ENCODE results near the gene DPF3. TPM values are rescaled to one million over a fixed set of nuclear protein-coding genes. Genes with fewer than 3 reads are reported as not detected.
A peak's percentile ranks its signal among the peaks of the same experiment; 100 is the strongest.

DPF3 gene
- total and polyA plus RNA-seq, 2 experiments from 2014 or later: 6.8 to 7.9 TPM

DNA sequence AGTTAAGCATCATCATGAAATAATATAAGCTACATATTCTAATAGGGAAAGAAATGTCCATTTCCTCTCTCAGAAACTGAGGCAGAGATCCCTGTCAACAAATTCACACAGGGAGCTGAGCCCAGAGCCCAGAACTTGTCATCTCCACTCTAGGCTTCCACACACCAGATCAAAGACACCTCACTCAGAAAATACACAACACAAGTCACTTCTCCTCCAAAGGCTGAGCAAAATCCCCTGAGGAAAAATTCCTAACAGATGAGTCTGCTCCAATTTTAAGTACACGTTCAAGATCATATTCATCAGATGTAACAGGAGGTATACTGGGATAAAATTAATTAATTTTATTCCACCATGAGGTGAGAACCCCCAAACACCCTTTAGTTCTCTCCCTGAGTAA is 227.3 kb downstream of the DPF3 start:
- H3K27ac ChIP-seq: peak overlapping the region; percentile 70

DNA sequence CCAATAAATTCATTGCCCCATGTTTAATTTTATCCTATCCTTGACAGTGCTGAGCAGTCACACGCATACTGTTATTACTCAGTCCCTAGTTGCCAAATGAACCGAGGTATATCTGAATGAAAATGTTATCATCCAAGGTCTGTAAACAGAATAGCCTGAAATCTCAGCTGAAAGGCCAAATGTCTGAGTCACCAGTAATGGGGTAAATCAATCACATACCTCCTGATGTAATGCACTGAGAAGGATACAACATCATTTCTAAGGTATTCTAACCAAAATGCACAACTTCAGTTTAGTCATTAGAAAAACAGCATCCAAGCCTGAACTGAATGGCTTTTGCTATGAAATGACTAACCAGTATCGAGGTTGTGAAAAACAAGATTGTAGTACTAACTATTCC is 228.6 kb downstream of the DPF3 start:
- peak; percentile 96 for DNase-seq
- no peak overlapping the region for H2AFZ ChIP-seq
- H3K27me3 ChIP-seq (replicated peaks; ENCODE audit: insufficient read depth): no peaks in the 10 kb centered on the region
- TF ChIP-seq EZH2 (IDR thresholded peaks at IDR 0.05; ENCODE audit: insufficient read depth, poor library complexity, severe bottlenecking) (no peak), EZH2phosphoT487 (IDR thresholded peaks at IDR 0.05; ENCODE audit: insufficient read depth, low read depth) (no peak)
- H3F3A ChIP-seq (ENCODE audit: insufficient read depth): peaks cover 35% of the 10 kb centered on the region
- no peaks in the 10 kb centered on the region for H3K79me2 ChIP-seq (ENCODE audit: insufficient read depth)
- in situ Hi-C loops (cut with MboI): no loop called here
- H4K20me1 ChIP-seq (ENCODE audit: insufficient read depth): no peaks in the 10 kb centered on the region
- peak overlapping the region; percentile 81 for H3K4me2 ChIP-seq (ENCODE audit: unreplicated experiment)
- peak overlapping the region; percentile 84 for H3K27ac ChIP-seq
- peaks cover 34% of the 10 kb centered on the region for H3K4me1 ChIP-seq (ENCODE audit: insufficient read depth)
- no peaks in the 10 kb centered on the region for H3K9me2 ChIP-seq (ENCODE audit: insufficient read depth)
- WGBS, 2 experiments (ENCODE audit: low coverage in 1 of 2, low lambda C conversion rate in 2 of 2, missing lambda C conversion rate in 2 of 2): 1 to 4% methylated on average over 3 of the region's 3 CpGs
- peak overlapping the region; percentile 53 for H3K4me3 ChIP-seq
- H3K36me3 ChIP-seq (ENCODE audit: low read depth): peaks cover 2% of the 10 kb centered on the region; the same call in 1 of the 2 replicates
- H3K9ac ChIP-seq: peak overlapping the region; percentile 37; the same call in 1 of the 2 replicates
- no peaks in the 10 kb centered on the region for H3K9me3 ChIP-seq (ENCODE audit: low read depth)

More for the DNA sequence above, 227.3 kb downstream of the DPF3 start:
- H3K9me2 ChIP-seq (ENCODE audit: insufficient read depth): no peaks in the 10 kb centered on the region
- no peaks in the 10 kb centered on the region for H3K9me3 ChIP-seq (ENCODE audit: low read depth)
- 0% methylated on average over 1 of the region's 1 CpG for WGBS, 2 experiments (ENCODE audit: low coverage in 1 of 2, low lambda C conversion rate in 2 of 2, missing lambda C conversion rate in 2 of 2)
- H4K20me1 ChIP-seq (ENCODE audit: insufficient read depth): no peaks in the 10 kb centered on the region
- TF ChIP-seq EZH2phosphoT487 (IDR thresholded peaks at IDR 0.05; ENCODE audit: insufficient read depth, low read depth) (no peak), EZH2 (IDR thresholded peaks at IDR 0.05; ENCODE audit: insufficient read depth, poor library complexity, severe bottlenecking) (no peak)
- H3K36me3 ChIP-seq (ENCODE audit: low read depth): peaks cover 7% of the 10 kb centered on the region; the same call in 1 of the 2 replicates
- peaks cover 35% of the 10 kb centered on the region for H3F3A ChIP-seq (ENCODE audit: insufficient read depth)
- no peak overlapping the region for H2AFZ ChIP-seq
- peak overlapping the region; percentile 53; the same call in 1 of the 2 replicates for H3K4me3 ChIP-seq
- H3K4me2 ChIP-seq (ENCODE audit: unreplicated experiment): peak overlapping the region; percentile 81
- peak; percentile 81 for DNase-seq
- no peaks in the 10 kb centered on the region for H3K27me3 ChIP-seq (replicated peaks; ENCODE audit: insufficient read depth)
- no peaks in the 10 kb centered on the region for H3K79me2 ChIP-seq (ENCODE audit: insufficient read depth)
- in situ Hi-C loops (cut with MboI): no loop called here
- peak overlapping the region; percentile 37; the same call in 1 of the 2 replicates for H3K9ac ChIP-seq
- peaks cover 34% of the 10 kb centered on the region for H3K4me1 ChIP-seq (ENCODE audit: insufficient read depth)

DNA sequence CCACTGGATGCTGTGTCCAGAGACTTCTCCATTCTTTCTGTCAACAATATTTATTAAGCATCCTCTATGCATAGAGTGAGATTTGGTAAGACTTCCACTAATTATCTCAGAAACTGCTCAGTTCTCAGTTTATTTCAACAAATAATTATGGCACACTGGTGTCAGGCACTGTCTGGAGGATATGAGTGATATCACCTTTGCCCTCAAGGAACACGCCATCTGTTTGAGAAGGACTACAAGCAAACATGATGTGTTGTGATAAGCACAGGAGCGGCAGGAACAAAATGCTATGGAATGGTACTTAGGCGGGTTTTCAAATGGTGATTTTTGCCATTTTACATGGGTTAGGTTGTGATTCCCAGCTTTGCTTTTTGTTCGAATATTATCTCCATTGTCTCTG is 229.2 kb downstream of the DPF3 start:
- WGBS, 2 experiments (ENCODE audit: low coverage in 1 of 2, low lambda C conversion rate in 2 of 2, missing lambda C conversion rate in 2 of 2): 71 to 79% methylated on average over 4 of the region's 4 CpGs
- TF ChIP-seq EZH2 (IDR thresholded peaks at IDR 0.05; ENCODE audit: insufficient read depth, poor library complexity, severe bottlenecking): no peak
- TF ChIP-seq EZH2phosphoT487 (IDR thresholded peaks at IDR 0.05; ENCODE audit: insufficient read depth, low read depth): no peak

DNA sequence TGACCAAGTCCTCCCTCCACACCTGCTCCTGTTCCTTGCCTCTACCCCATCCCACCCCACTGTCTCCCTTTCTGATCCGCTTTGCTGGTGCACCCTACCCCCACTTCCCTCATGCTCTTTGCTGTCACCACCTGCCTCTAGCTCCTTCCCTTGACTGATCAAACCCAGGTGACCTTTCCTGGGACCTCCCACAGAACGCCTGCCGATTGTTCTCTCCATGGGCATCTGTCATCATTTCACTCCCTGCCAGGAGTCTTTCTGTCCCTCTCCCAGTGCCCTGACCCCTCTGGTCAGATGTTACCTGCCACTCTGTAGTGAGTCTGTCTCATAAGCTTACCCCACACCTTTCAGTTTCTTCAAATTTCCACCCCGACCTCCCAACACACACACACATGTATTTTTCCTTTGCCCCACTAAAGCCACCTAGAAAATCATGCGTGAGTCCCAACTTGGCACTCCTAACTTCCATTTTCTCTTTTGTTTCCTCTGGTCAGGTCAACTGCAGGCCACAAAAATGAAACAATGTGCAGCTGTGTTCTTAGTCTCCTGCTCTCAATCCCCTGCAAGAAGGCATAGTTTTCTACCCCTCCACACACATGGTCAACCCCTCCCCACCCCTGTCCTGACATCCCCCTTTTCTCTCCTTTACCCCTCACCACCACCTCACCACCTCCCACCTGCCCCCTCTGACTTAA is 229.8 kb downstream of the DPF3 start:
- Histone ChIP-seq H3K9me2 (ENCODE audit: insufficient read depth) (no peaks in the 10 kb centered on the region), H4K20me1 (ENCODE audit: insufficient read depth) (no peaks in the 10 kb centered on the region), H3K9ac (no peak overlapping the region), H3K36me3 (ENCODE audit: low read depth) (no peaks in the 10 kb centered on the region), H3K4me2 (ENCODE audit: unreplicated experiment) (peak overlapping the region; percentile 35), H3K27ac (peak overlapping the region; percentile 84), H3F3A (ENCODE audit: insufficient read depth) (peaks cover 35% of the 10 kb centered on the region), H2AFZ (no peak overlapping the region), H3K4me1 (ENCODE audit: insufficient read depth) (peaks cover 34% of the 10 kb centered on the region), H3K9me3 (ENCODE audit: low read depth) (no peaks in the 10 kb centered on the region), H3K79me2 (ENCODE audit: insufficient read depth) (no peaks in the 10 kb centered on the region), H3K27me3 (replicated peaks; ENCODE audit: insufficient read depth) (no peaks in the 10 kb centered on the region), H3K4me3 (no peak overlapping the region)
- TF ChIP-seq EZH2phosphoT487 (IDR thresholded peaks at IDR 0.05; ENCODE audit: insufficient read depth, low read depth): no peak
- no peak for TF ChIP-seq EZH2 (IDR thresholded peaks at IDR 0.05; ENCODE audit: insufficient read depth, poor library complexity, severe bottlenecking)
- DNase-seq: no peak
- in situ Hi-C loops (cut with MboI): no loop called here
- WGBS, 2 experiments (ENCODE audit: low coverage in 1 of 2, low lambda C conversion rate in 2 of 2, missing lambda C conversion rate in 2 of 2): 65 to 70% methylated on average over 5 of the region's 5 CpGs

More for the DNA sequence above, 229.2 kb downstream of the DPF3 start:
- DNase-seq: no peak
- Histone ChIP-seq H3K27me3 (replicated peaks; ENCODE audit: insufficient read depth) (no peaks in the 10 kb centered on the region), H3K9ac (0 out of 2 replicates have a peak overlapping the region, but pooled peaks have one; percentile 9), H3K4me2 (ENCODE audit: unreplicated experiment) (peak overlapping the region; percentile 35), H3F3A (ENCODE audit: insufficient read depth) (peaks cover 35% of the 10 kb centered on the region), H3K9me2 (ENCODE audit: insufficient read depth) (no peaks in the 10 kb centered on the region), H4K20me1 (ENCODE audit: insufficient read depth) (no peaks in the 10 kb centered on the region), H3K4me1 (ENCODE audit: insufficient read depth) (peaks cover 34% of the 10 kb centered on the region), H3K36me3 (ENCODE audit: low read depth) (peaks cover 2% of the 10 kb centered on the region; the same call in 1 of the 2 replicates), H3K4me3 (no peak overlapping the region), H3K27ac (peak overlapping the region; percentile 84), H3K9me3 (ENCODE audit: low read depth) (no peaks in the 10 kb centered on the region), H2AFZ (no peak overlapping the region), H3K79me2 (ENCODE audit: insufficient read depth) (no peaks in the 10 kb centered on the region)
- in situ Hi-C loops (cut with MboI): no loop called here

Data from GM23248 (cell line).